GM21360 (cell line): ENCODE results near the gene SART3.

Experiments used
- ATAC-seq: cut with Tn5 transposase; IDR thresholded peaks from one replicate; pipeline ENCODE4 v1.9.1; 2021; ENCODE audit warnings: mild to moderate bottlenecking, moderate library complexity; ENCODE audit not compliant: unreplicated experiment

The SART3 gene

GRCh38 chr12:108530161-108530560 is 30.8 kb downstream of the SART3 start:
- no peak for ATAC-seq

DNA sequence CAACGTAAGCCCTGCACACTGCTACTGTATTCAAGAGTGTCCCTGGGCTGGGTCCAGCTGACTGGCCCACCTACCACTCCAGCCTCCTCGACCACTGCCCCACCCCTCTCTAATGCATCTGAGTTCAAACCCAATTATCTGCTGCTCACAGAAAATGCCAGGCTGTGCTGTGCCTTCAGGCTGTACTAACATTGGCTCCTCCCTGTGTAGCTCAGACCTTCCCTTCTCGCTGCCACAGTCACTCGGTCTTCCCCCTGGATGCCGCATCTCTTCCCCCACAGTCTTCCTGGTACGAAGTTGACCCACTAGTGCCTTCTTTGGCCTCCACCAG is 33.8 kb downstream of the SART3 start:
- no peak for ATAC-seq

GRCh38 chr12:108526482-108527165 is 34.3 kb downstream of the SART3 start:
- ATAC-seq = no peak

GRCh38 chr12:108525681-108526080 is 35.3 kb downstream of the SART3 start:
- no peak for ATAC-seq

- no peak for ATAC-seq
These were observed 37.6 kb downstream of the SART3 start for GRCh38 chr12:108523365-108523764.

DNA sequence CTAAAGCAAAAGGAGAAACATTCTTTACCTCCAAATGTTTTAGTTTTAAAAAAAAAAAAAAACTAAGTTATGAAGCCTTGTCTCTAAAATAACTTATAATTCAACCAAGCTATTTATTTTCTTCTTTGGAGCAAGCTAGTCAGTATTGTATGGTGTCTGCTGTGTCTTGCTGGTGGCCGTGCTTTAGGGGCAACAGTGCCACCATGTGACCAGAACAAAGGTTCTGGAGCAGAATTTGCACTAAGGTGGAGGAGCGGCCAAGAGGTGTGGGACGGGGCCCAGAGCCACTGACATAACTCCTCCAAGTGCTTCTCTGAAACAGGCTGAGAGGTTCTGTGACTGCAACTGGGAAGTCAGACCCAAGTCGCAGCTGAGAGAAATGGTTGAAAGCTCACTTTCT is 41.4 kb downstream of the SART3 start:
- ATAC-seq = no peak

- no peak for ATAC-seq
These were observed 42.1 kb downstream of the SART3 start for GRCh38 chr12:108518716-108519496.

DNA sequence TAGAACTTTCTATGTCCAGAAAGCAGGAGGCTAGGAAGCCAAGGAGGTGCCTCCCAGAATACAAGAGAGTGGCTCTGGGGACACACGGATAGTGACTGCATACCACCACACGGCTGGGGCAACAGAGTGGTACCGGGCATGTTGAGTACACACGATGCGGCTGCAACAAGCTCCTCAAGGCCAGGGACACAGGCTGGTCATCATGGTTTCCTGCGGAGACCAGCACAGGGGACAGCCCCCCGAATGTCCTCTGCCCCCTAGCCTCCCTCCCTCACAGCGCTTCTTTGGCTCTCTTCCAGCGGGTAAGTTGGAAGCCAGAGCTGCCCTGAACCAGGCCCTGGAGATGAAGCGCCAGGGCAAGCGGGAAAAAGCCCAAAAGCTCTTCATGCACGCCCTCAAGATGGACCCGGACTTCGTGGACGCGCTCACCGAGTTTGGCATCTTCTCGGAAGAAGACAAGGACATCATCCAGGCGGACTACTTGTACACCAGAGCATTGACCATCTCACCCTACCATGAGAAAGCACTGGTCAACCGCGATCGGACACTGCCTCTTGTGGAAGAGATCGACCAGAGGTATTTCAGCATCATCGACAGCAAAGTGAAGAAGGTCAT is 42.8 kb downstream of the SART3 start:
- ATAC-seq = no peak

GRCh38 chr12:108517288-108518100 is 43.5 kb downstream of the SART3 start:
- no peak for ATAC-seq

DNA sequence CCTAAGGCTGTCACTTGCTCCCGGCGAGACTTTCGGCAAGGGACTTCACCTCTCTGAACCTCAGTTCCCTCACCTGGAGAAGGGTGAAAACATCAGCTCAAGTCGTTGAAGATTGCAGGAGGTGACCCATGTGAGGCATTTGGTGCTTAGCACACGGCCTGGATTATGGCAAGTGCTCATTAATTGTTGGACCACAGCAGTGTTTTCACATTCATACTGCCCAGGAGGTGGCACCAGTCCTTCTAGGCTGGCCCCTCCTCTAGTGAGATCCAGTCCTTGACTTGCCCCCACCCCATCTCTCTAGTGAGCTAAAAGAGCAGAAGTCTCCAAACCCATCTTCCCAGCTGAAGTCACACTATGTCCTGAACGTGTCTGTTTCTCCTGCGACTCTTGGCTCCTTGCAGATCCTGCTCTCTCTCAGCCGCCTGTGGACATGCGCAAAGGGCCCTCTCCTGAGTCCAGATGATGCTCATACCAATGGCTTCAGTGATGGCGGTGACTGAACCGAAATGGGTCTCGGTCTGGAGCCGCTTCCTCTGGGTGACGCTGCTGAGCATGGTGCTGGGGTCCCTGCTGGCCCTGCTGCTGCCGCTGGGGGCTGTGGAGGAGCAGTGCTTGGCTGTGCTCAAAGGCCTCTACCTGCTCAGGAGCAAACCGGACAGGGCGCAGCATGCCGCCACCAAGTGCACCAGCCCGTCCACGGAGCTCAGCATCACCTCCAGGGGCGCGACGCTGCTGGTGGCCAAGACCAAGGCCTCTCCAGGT is 44.3 kb downstream of the SART3 start:
- ATAC-seq = no peak

DNA sequence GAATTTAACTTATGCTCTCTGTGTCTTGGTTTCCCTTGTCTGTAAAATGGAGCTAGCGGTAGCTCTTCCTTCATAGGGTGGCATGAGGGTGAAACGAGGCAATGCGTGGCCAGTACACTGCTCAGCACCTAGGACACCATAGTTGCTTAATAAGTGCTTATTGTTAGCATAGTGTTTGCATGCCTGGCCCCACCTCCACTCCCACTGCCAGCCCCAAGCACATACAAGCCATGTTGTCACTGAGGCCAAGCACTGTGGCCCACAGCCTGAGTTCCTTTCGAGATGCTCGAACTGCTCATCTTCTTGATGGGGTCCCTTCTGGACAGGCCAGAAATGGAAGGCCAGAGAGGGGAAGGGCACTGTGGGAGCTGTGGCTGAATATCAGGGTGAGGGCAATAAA is 45.1 kb downstream of the SART3 start:
- ATAC-seq = no peak

GRCh38 chr12:108514973-108515814 is 45.8 kb downstream of the SART3 start, which contains the start of gene FICD:
FICD (plus strand) TSS chr12:108515277; CDS start chr12:108516973, 1,696 bp downstream.
- peak; percentile 78 for ATAC-seq

GRCh38 chr12:108514468-108514972 is 46.5 kb downstream of the SART3 start:
- peak; percentile 1 for ATAC-seq

DNA sequence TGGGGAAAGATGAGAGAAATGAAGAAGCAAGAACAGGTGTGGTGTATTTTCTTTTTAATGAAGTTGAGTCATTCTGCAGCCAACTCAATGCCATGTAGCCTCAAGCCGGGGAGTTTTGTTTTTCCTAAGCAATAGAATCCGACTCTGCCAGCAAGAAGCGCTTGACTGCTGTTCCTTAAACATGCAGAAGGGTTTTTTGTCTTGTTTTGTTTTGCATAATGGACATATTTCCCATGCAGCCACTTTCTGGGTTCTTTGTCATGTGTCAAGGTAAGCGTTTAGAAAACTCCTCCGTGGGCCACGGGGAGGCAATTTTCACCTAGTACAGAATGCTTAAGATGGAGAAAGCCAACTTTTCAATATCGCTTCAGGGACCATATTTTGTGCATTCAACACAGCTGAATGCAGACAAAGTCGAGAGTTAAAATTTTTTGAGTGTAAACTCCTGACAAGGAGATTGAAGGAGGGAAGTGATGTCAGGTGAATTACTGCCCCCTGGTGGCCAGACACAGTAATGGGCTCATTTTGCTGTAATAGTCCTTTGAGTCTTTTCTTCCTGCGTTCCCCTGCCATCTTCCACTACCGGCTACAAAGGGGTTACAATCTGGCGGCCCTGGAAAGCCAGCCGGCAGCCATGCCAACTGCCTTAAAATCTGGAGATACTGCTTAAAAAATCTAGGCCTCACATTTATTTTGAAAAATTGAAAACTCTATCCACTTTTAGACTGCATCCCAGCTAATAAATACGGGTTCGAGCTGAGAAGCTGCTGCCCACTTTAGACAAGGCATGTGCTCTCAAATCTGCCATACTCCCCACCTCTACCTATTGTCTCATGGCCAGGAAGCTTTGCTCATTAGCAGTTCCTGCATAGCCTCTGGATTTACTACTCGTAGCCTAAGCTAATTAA is 49.1 kb downstream of the SART3 start:
- no peak for ATAC-seq

DNA sequence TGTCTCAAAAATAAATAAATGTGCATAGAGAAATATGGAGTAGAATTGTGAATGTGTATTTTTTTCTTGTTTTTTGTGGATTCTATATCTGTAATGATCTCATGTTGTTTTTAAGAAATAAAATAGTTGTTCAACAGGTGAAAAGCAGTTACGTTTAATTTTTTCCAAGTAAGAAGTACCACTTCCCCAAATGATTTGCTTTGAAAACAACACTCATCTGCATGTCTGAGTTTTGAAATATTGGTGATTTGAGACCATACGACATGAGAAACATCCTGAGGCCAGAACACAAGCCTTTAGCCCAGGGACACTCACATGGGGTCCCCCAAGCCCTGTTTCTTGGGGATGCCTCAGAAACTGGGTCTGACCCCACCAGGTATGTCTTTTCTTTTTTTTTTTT is 50.1 kb downstream of the SART3 start:
- no peak for ATAC-seq

DNA sequence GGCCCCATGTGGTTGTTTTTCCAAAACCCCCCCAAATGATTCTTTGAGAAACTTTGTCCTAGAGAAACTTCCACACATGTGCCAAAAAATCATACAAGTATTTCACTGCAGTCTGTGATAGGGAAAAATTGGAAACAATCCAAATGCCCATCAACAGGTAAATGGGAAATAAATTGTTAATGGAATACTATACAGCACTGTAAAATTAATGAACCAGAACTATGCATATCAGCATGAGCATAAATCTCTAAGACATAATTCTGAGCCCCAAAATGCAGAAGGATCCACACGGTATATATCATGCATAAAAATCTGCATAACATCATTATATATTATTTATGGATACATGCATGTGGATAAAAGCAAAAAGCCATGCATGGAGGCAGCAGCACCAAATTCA is 51.2 kb downstream of the SART3 start:
- no peak for ATAC-seq

GRCh38 chr12:108507971-108508642 is 52.9 kb downstream of the SART3 start:
- no peak for ATAC-seq

DNA sequence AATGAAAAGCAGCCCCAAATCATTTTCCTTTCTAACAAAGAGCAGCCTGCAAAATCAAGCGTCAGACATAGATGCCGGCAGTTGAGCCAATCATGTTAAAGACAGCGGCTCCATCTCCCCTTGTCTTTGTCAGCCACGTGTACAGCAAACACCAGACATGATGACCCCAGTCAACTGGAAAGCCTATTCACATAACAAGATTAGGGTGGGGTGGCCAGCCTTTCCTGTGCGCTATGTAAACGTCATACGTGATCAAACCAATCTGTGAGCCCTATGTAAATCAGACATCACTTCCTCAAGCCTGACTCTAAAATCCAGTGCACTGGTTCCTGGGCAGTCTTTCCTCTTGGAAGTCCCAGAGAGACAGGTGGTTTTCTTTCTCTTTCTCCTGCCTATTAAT is 55.8 kb downstream of the SART3 start:
- no peak for ATAC-seq
